SK-N-MC (cell line): Measurements from ENCODE around the gene BCL11B.

Experiments used
- DNase-seq: peaks from one replicate; pipeline ENCODE4 v3.0.0-alpha.2; 2011; ENCODE audit warnings: low read depth, low spot score
- H3K27ac ChIP-seq: fragments of 200-600 bp; sonication (generic); 2 replicates; pipeline ENCODE4 v1.5.1; 2016; ENCODE audit warnings: mixed run types
- H3K36me3 ChIP-seq: fragments of 200-600 bp; sonication (generic); 2 replicates; pipeline ENCODE4 v1.6.1; 2017; ENCODE audit warnings: antibody characterized with exemption, low read length, mixed read lengths; ENCODE audit not compliant: insufficient read depth
- H3K4me3 ChIP-seq: fragments of 200-600 bp; sonication (generic); 2 replicates; pipeline ENCODE4 v1.5.1; 2016
- H3K9ac ChIP-seq: fragments of 200-600 bp; sonication (generic); 2 replicates; pipeline ENCODE4 v1.8.0; 2017; ENCODE audit warnings: mixed run types, mixed read lengths; ENCODE audit not compliant: insufficient read length
- H3K9me3 ChIP-seq: fragments of 200-600 bp; sonication (generic); 2 replicates; pipeline ENCODE4 v1.6.1; 2017; ENCODE audit warnings: low read depth, mild to moderate bottlenecking, antibody characterized with exemption, low read length, moderate library complexity, mixed read lengths
- EZH2 ChIP-seq: fragments of 200-600 bp; sonication (generic); IDR thresholded peaks from one replicate; pipeline ENCODE4 v1.6.1; 2017; ENCODE audit warnings: antibody characterized with exemption
- FOXP2 ChIP-seq: optimal IDR thresholded peaks from 2 replicates; pipeline ENCODE3; 2011; ENCODE audit warnings: mild to moderate bottlenecking, moderate library complexity; ENCODE audit not compliant: insufficient read depth; ENCODE audit errors: extremely low read length, control extremely low read depth
- POLR2AphosphoS5 ChIP-seq: IDR thresholded peaks from 2 replicates; pipeline ENCODE4 v1.6.1; 2012; ENCODE audit warnings: mild to moderate bottlenecking, low read depth, low read length, borderline replicate concordance

The BCL11B gene

GRCh38 chr14:99146616-99147365 lies 125.2 kb downstream of the BCL11B start:
- no peak overlapping the region for H3K27ac ChIP-seq
- DNase-seq, result no peak
- no peak for TF ChIP-seq POLR2AphosphoS5
- TF ChIP-seq FOXP2, result no peak
- TF ChIP-seq EZH2, result no peak
- no peak overlapping the region for H3K4me3 ChIP-seq
- no peaks in the 10 kb centered on the region for H3K9me3 ChIP-seq
- no peak overlapping the region for H3K9ac ChIP-seq
- no peaks in the 10 kb centered on the region for H3K36me3 ChIP-seq

- Histone ChIP-seq H3K27ac (no peak overlapping the region), H3K4me3 (no peak overlapping the region), H3K9me3 (no peaks in the 10 kb centered on the region), H3K36me3 (no peaks in the 10 kb centered on the region), H3K9ac (no peak overlapping the region)
- no peak for DNase-seq
- no peak for TF ChIP-seq FOXP2
- TF ChIP-seq POLR2AphosphoS5, result no peak
- TF ChIP-seq EZH2, result no peak
Observed at GRCh38 chr14:99145307-99145706, 126.7 kb downstream of the BCL11B start.

- peak; percentile 81 for DNase-seq
- Histone ChIP-seq H3K4me3 (peak overlapping the region; percentile 15), H3K9ac (no peak overlapping the region), H3K9me3 (no peaks in the 10 kb centered on the region), H3K27ac (peak overlapping the region; percentile 73), H3K36me3 (no peaks in the 10 kb centered on the region)
- TF ChIP-seq POLR2AphosphoS5, result no peak
- no peak for TF ChIP-seq EZH2
- TF ChIP-seq FOXP2, result no peak
Observed at GRCh38 chr14:99143793-99144192, 128.2 kb downstream of the BCL11B start.

GRCh38 chr14:99143126-99143525 lies 128.9 kb downstream of the BCL11B start:
- H3K27ac ChIP-seq, result no peak overlapping the region
- TF ChIP-seq EZH2 (no peak), FOXP2 (no peak), POLR2AphosphoS5 (no peak)
- DNase-seq, result no peak

GRCh38 chr14:99141236-99141635 lies 130.8 kb downstream of the BCL11B start:
- TF ChIP-seq EZH2 (no peak), POLR2AphosphoS5 (no peak), FOXP2 (no peak)
- no peak overlapping the region for H3K4me3 ChIP-seq
- no peaks in the 10 kb centered on the region for H3K9me3 ChIP-seq
- no peaks in the 10 kb centered on the region for H3K36me3 ChIP-seq
- no peak for DNase-seq
- H3K9ac ChIP-seq, result no peak overlapping the region
- H3K27ac ChIP-seq, result no peak overlapping the region

More at GRCh38 chr14:99143126-99143525, 128.9 kb downstream of the BCL11B start:
- H3K36me3 ChIP-seq, result no peaks in the 10 kb centered on the region
- no peak overlapping the region for H3K9ac ChIP-seq
- H3K4me3 ChIP-seq, result no peak overlapping the region
- no peaks in the 10 kb centered on the region for H3K9me3 ChIP-seq

- H3K9me3 ChIP-seq, result no peaks in the 10 kb centered on the region
- no peak for DNase-seq
- no peak overlapping the region for H3K4me3 ChIP-seq
- H3K9ac ChIP-seq, result no peak overlapping the region
- TF ChIP-seq POLR2AphosphoS5 (no peak), EZH2 (no peak), FOXP2 (no peak)
- H3K27ac ChIP-seq, result no peak overlapping the region
- no peaks in the 10 kb centered on the region for H3K36me3 ChIP-seq
Observed at GRCh38 chr14:99138999-99139865, 132.8 kb downstream of the BCL11B start.

GRCh38 chr14:99137913-99138571 lies 134.0 kb downstream of the BCL11B start:
- no peak overlapping the region for H3K4me3 ChIP-seq
- H3K9me3 ChIP-seq, result no peaks in the 10 kb centered on the region
- no peak overlapping the region for H3K9ac ChIP-seq
- no peak overlapping the region for H3K27ac ChIP-seq
- TF ChIP-seq FOXP2 (no peak), EZH2 (no peak), POLR2AphosphoS5 (no peak)
- no peak for DNase-seq
- no peaks in the 10 kb centered on the region for H3K36me3 ChIP-seq

- TF ChIP-seq FOXP2 (no peak), EZH2 (no peak), POLR2AphosphoS5 (no peak)
- no peak for DNase-seq
Observed at GRCh38 chr14:99137001-99137700, 134.8 kb downstream of the BCL11B start.

More at GRCh38 chr14:99137001-99137700, 134.8 kb downstream of the BCL11B start:
- no peaks in the 10 kb centered on the region for H3K36me3 ChIP-seq
- H3K4me3 ChIP-seq, result no peak overlapping the region
- H3K27ac ChIP-seq, result no peak overlapping the region
- no peak overlapping the region for H3K9ac ChIP-seq
- no peaks in the 10 kb centered on the region for H3K9me3 ChIP-seq
